NOMO-1 (cell line): ENCODE measurements around the gene NFKBIE.

Experiments
- DNase-seq, 2 experiments: peaks; one replicate each; lab custom pipeline; 2025; ENCODE audit not compliant: unreplicated experiment in 2 of 2; lab: John Stamatoyannopoulos, UW

NFKBIE gene

GRCh38 chr6:44260451-44261297, 4.7 kb downstream of the NFKBIE start:
- no peak for DNase-seq

DNA sequence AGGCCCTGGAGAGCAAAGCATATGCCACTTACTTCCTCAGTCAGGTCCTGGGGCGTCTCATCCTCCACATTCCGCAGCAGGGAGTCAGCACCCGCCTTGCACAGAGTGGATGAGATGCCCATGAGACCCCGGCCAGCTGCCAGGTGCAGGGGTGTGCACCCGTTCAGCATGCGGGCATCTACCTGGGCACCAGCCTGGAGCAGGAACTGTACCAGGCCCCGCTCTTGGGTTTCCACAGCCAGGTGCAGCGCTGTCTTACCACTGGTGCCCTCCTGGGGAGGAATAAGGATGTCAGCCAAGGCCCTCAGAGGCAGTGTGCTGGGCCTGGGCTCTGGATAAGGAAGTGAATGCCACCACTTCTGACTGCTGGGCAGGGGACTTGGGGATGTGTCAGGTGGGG, 5.3 kb downstream of the NFKBIE start:
- DNase-seq, result no peak

DNA sequence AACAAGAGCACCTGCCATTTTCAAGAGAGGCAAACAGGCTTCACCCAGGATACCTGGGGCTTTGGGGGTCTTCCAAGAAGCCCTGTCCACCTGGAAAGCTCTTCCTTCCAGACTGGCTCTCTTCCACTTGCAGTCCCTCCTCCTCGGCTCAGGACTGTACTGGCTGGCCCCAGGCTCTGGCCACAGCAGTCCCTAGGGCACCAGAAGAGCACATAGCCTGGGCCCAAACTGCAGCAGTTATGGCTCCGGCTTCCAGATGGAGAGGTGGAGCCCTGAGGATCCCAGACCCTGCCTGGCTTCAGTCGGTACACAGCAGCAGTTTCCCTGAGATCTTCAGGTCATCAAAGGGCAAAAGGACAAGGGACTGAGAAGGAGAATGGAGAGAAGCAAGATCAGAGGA, 6.4 kb downstream of the NFKBIE start:
- no peak for DNase-seq

- DNase-seq, result no peak
These were observed 7.0 kb downstream of the NFKBIE start for GRCh38 chr6:44258325-44258863.

DNA sequence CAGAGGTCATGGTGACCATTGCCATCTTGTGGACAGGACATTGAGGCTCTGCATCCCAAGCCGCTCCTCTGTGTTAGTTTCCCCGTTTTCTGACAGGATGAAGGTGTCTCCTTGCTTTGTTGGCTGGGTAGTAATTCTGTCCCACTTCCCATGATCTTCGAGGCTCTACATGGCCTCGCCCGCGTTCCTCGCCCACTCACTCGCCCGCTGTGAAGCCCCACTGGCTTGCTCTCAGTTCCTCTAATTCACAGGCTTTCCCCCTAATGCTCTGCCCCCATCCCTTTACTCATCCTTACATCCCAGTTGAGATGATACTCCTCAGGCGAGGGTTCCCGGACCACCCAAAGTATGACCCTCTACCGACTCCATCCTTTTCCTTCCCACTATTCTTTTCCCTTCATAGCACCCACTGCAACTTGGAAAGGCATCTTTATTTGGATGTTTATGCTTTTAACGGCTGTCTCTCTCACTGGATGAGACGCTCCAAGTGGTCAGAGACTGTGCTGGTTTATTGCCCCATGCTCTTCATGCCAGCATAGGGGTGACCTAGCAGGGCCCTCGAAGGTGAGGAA, 7.5 kb downstream of the NFKBIE start:
- no peak for DNase-seq

DNA sequence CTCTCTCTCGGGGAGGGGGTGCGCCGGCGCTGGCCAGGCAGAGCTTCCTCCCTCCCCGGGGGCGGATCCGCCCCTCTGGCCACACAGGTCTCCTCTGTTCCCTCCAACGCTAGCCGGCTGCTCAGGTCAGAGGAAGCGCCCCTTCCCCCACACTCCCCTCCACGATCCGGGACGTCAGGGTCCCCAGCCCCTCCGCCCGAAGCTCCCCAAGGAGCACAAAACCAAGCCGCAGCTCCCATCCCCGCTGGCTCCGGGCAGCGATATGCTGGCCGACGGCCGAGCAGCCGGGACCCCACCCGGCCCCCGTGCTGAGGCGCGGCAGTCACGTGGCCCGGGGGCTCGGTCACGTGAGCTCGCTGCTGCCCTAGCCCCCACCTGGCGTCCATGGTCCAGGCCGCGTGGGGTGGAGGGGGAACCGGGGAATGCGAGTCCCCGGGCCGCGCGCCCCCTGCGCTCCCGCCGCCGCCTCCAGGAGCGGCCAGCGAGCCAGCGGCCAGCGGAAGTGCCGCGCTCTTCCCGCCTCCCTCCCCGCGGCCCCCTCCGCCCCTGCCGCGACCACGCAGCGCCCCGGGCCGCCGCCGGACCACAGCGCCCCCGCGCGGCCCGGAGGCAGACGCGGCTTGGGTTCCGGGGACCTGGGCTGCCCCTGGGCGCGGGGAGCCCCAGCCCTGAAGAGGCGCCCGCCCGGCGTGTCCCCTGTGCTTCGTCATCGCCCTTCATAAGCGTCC, 8.2 kb downstream of the NFKBIE start, which contains the start of gene SLC35B2:
Gene SLC35B2 (minus strand): TSS at position 504 of the 728 bp plus-strand sequence. CDS start 118 bp downstream, at position 386.
- peak; percentile 59 to 77 for DNase-seq

- peak in 1 of 2 experiments; percentile 14 for DNase-seq
These were observed 8.7 kb downstream of the NFKBIE start for GRCh38 chr6:44256775-44257024.

DNA sequence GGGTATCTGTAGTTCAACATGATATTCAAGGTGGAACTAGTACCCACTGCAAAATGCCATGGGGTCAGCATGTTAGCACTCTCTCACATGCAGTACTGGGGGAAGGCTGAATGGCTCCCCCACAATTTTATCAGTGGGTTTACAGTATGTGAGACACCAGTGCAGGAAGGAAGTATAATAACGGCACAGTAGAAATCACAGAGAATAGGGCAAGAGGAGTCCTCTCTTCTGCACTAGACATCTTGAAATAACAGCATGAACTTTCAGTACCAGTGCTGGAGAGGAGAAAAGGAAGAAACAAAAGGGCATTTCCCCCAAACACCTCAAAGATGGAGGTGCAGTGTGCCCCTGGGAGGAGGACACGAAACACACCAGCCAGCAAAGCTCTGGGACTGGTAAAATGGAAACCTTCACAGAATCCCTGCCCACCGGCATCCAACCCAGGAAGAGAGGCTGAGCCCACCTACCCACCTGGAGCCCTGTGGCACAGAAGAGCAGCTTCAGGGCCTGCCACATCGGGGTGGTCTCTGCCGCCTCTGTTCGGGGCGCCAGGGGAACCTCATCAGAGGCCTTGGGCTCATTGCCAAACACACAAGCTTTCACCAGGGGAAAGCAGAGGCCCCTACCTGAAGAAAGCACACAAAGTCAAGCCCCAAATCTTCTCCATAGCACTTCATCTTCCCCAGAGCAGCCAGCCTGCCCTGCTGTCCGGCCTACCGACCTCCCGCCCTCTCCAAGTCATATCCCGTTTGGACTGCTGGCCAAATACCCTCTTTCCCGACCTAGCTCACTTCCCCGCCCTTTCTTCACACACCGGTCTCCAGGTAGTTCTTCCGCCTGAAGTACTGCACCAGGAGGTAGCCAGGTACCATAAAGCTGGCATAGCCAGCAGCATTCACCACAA, 9.2 kb downstream of the NFKBIE start:
- no peak for DNase-seq

GRCh38 chr6:44255105-44255808, 10.1 kb downstream of the NFKBIE start:
- no peak for DNase-seq

GRCh38 chr6:44254191-44255104, 10.9 kb downstream of the NFKBIE start:
- no peak for DNase-seq

GRCh38 chr6:44253307-44254101, 11.8 kb downstream of the NFKBIE start:
- peak; percentile 14 to 17 for DNase-seq

DNA sequence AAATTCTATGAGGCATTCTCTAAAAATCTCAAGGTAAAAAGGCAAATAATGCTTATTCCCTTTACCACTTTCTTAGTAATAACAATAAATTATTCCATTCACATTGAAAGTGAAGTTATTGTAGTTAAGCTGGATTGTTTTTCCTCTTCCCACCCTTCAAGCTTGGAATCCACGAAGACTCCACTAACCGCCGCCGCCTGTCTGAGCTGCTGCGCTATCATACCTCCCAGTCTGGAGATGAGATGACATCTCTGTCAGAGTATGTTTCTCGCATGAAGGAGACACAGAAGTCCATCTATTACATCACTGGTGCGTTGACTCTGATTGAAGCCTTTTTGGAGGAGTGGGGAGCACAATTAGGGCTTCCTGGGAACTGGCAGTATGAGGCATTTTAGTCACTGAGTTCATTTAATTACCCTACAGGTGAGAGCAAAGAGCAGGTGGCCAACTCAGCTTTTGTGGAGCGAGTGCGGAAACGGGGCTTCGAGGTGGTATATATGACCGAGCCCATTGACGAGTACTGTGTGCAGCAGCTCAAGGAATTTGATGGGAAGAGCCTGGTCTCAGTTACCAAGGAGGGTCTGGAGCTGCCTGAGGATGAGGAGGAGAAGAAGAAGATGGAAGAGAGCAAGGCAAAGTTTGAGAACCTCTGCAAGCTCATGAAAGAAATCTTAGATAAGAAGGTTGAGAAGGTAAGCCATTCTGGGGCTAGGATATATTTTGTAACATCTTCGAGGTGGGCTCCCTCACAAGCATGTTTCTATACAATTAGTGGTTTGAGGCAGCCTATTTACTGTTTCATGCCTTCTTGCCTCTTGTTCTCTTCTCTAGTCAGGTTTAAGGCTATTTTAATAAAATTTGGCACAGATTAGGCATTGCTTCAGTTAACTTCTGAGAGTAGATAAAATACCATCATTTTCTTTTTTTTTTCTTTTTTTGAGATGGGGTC, 13.5 kb downstream of the NFKBIE start:
- no peak for DNase-seq

DNA sequence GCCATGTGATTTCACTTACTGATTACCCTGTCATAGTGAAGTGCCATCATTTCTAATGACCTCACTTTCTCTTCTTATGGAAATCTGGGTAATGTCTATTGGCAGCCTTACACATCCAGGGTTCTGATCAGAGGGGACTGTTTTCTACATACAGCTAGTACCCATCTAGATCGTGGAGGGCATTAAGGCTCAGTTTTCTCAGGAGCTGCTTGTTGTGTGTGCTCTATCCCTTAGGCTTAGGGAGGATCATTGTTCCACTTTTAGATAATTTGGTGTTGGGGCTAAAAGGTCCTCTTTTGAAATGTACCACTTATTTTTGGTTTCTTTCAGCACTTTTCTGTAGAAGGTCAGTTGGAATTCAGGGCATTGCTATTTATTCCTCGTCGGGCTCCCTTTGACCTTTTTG, 14.6 kb downstream of the NFKBIE start:
- DNase-seq, result no peak

DNA sequence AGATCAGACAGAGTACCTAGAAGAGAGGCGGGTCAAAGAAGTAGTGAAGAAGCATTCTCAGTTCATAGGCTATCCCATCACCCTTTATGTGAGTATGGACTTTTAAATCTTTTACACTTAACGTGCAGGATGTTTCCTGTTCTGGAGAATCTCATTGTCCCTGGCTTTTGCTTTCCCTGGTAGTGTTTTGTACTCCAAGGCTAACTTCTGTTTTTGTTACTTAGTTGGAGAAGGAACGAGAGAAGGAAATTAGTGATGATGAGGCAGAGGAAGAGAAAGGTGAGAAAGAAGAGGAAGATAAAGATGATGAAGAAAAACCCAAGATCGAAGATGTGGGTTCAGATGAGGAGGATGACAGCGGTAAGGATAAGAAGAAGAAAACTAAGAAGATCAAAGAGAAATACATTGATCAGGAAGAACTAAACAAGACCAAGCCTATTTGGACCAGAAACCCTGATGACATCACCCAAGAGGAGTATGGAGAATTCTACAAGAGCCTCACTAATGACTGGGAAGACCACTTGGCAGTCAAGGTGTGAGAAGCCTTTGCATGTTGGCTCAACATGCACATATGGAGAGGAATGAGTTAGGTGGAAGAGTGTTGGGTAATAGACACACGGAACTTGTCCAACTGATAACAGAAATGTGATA, 15.2 kb downstream of the NFKBIE start:
- DNase-seq, result no peak

DNA sequence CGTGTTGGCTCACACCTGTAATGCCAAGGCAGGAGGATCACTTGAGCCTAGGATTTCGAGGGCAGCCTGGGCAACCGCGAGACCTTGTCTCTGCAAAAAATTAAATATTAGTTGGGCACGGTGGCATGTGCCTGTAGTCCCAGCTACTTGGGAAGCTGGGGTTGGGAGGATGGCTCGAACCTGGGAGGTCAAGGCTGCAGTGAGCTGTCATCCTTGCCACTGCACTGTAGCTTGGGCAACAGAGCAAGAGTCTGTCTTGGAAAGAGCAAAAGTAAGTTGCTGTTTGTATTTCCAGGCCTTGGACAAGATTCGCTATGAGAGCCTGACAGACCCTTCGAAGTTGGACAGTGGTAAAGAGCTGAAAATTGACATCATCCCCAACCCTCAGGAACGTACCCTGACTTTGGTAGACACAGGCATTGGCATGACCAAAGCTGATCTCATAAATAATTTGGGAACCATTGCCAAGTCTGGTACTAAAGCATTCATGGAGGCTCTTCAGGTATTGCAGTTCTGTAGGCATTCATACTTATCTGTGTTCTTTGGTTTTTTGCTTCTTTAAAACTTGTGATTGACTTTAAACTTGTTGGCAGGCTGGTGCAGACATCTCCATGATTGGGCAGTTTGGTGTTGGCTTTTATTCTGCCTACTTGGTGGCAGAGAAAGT, 16.1 kb downstream of the NFKBIE start:
- DNase-seq, result no peak

DNA sequence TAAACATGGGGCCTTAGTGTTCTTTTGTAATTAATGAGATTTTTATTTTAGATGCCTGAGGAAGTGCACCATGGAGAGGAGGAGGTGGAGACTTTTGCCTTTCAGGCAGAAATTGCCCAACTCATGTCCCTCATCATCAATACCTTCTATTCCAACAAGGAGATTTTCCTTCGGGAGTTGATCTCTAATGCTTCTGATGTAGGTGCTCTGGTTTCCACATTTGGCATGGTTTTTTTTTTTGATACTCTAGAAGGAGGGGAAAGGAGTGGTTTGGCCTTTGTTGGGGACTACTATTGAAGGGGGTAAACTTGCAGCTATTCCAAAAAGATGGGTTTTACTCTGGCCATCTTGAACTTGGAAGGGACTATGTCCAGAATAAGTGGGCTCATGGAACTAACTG, 16.8 kb downstream of the NFKBIE start:
- DNase-seq, result no peak
